Right lobe of liver (tissue), 4 donors: ENCODE results near the gene NPIPB8.
"Not testable (repeated sequence)": the region's sequence is repeated elsewhere in the genome, so short reads cannot be mapped to it uniquely, and the experiment has no call there.

Source experiments
- POLR2A ChIP-seq: fragments of 450-650 bp; IDR thresholded peaks from one replicate; pipeline ENCODE4 v1.6.1; 2017; ENCODE audit warnings: antibody characterized with exemption, mild to moderate bottlenecking
- TF ChIP-seq, protein P1 (sequence below), 4 donors: fragments of 200-600 bp in 3 of 4; fragments of 450-650 bp in 1 of 4; IDR thresholded peaks; one replicate each; pipeline versions ENCODE4 v1.5.1 to v1.8.0; 2016 to 2022; ENCODE audit warnings: antibody characterized with exemption in 4 of 4, mild to moderate bottlenecking in 2 of 4
- donor health status: DM: no; HTN: no; CAD: no.
- donor health status: DM: no; HTN: no; CAD: no.
- donor health status: DM: no; HTN: yes; CAD: no.

DNA sequence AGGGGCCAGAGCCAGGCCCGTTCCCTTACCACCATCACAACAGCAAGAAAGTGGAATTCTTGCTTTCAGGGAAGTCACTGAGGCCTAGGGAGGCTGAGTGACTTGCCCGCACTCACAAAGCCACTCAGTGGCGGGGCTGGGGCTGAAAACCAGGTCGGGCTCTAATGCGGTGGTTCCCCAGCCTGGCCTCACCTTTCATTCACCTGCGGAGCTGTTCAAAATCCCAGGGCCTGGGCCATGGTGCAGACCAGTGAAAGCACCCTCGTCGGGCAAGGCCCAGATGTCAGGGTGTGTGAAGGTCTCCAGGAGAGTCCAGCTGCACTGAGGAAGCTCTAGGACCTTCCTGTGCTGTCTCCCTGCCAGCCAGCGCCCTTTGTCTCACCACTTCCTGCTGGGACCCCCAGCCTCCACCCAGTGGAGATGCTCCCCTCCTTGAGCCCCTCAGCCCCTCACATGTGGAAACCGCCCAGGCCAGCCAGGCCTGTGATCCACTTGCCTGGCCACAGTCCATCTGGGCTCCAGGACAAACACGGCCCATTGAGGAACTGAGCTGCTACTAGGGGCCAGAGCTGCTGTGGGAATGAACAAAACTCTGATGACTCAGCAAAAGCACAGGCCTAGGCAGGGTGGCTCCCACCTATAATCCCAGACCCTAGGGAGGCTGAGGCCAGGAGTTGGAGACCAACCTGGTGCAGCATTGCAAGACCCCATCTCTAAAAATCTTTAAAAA, 28.8 kb upstream of the NPIPB8 start:
- TF ChIP-seq, protein P1, sequence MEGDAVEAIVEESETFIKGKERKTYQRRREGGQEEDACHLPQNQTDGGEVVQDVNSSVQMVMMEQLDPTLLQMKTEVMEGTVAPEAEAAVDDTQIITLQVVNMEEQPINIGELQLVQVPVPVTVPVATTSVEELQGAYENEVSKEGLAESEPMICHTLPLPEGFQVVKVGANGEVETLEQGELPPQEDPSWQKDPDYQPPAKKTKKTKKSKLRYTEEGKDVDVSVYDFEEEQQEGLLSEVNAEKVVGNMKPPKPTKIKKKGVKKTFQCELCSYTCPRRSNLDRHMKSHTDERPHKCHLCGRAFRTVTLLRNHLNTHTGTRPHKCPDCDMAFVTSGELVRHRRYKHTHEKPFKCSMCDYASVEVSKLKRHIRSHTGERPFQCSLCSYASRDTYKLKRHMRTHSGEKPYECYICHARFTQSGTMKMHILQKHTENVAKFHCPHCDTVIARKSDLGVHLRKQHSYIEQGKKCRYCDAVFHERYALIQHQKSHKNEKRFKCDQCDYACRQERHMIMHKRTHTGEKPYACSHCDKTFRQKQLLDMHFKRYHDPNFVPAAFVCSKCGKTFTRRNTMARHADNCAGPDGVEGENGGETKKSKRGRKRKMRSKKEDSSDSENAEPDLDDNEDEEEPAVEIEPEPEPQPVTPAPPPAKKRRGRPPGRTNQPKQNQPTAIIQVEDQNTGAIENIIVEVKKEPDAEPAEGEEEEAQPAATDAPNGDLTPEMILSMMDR (IDR thresholded peaks at IDR 0.05): not testable (repeated sequence)
- TF ChIP-seq POLR2A: not testable (repeated sequence)
